DND-41 (cell line): ENCODE data around the gene TNFRSF14.

Experiments
- ATAC-seq: fragments of 200-7000 bp; cut with Tn5 transposase; 3 replicates; pipeline ENCODE4 v1.9.1; 2021; ENCODE audit warnings: low read depth; ENCODE audit not compliant: insufficient read depth
- DNase-seq: peaks from one replicate; pipeline ENCODE4 v3.0.0-alpha.2; 2020
- H2AFZ ChIP-seq: 2 replicates; pipeline ENCODE4 v1.6.0; 2012; ENCODE audit warnings: low read depth, low read length
- H3K27ac ChIP-seq: 2 replicates; pipeline ENCODE4 v1.5.1; 2012; ENCODE audit warnings: low read length, inconsistent platforms
- H3K27me3 ChIP-seq: fragments of 200-600 bp; sonication (generic); 2 replicates; pipeline ENCODE4 v1.6.0; 2012; ENCODE audit warnings: low read length, mild to moderate bottlenecking, inconsistent platforms; ENCODE audit not compliant: insufficient read depth, poor library complexity
- H3K36me3 ChIP-seq: 2 replicates; pipeline ENCODE4 v1.5.1; 2012; ENCODE audit warnings: low read length, inconsistent platforms; ENCODE audit not compliant: insufficient read depth
- H3K4me1 ChIP-seq: 2 replicates; pipeline ENCODE4 v1.5.1; 2012; ENCODE audit warnings: mild to moderate bottlenecking, low read length; ENCODE audit not compliant: insufficient read depth
- H3K4me2 ChIP-seq: 2 replicates; pipeline ENCODE4 v1.6.0; 2012; ENCODE audit warnings: mild to moderate bottlenecking, moderate library complexity, low read length, inconsistent platforms; ENCODE audit not compliant: insufficient read depth
- H3K4me3 ChIP-seq, 2 experiments: fragments of 200-600 bp in 1 of 2; shearing (Covaris generic) in 1 of 2; 2 replicates each; pipeline ENCODE4 v1.5.1; 2012 to 2016; ENCODE audit warnings: inconsistent platforms in 2 of 2, low read length in 2 of 2, mild to moderate bottlenecking in 2 of 2, low read depth in 1 of 2, moderate library complexity in 1 of 2
- H3K79me2 ChIP-seq: 2 replicates; pipeline ENCODE4 v1.6.0; 2012; ENCODE audit warnings: low read length, inconsistent platforms; ENCODE audit not compliant: insufficient read depth
- H3K9ac ChIP-seq: 2 replicates; pipeline ENCODE4 v1.6.0; 2012; ENCODE audit warnings: low read depth, mild to moderate bottlenecking, inconsistent platforms, low read length, moderate library complexity
- H3K9me3 ChIP-seq: 2 replicates; pipeline ENCODE4 v1.5.1; 2012; ENCODE audit warnings: low read length, moderate library complexity, mild to moderate bottlenecking, inconsistent platforms; ENCODE audit not compliant: insufficient read depth, severe bottlenecking
- H4K20me1 ChIP-seq: 2 replicates; pipeline ENCODE4 v1.6.0; 2012; ENCODE audit warnings: low read length; ENCODE audit not compliant: insufficient read depth
- CTCF ChIP-seq: IDR thresholded peaks from 2 replicates; pipeline ENCODE4 v1.5.1; 2012; ENCODE audit warnings: borderline replicate concordance, low read length, moderate library complexity, mild to moderate bottlenecking; ENCODE audit not compliant: poor library complexity, severe bottlenecking; ENCODE audit errors: extremely low read depth
- EZH2 ChIP-seq: IDR thresholded peaks from 3 replicates; pipeline ENCODE4 v1.6.1; 2012; ENCODE audit warnings: borderline replicate concordance, low read depth, mild to moderate bottlenecking, moderate library complexity, low read length, inconsistent platforms; ENCODE audit not compliant: severe bottlenecking

Gene TNFRSF14

GRCh38 chr1:2603521-2604155 is 47.5 kb downstream of the TNFRSF14 start:
- no peak overlapping the region for H2AFZ ChIP-seq
- no peak overlapping the region for H3K4me2 ChIP-seq
- no peaks in the 10 kb centered on the region for H3K4me1 ChIP-seq
- no peak for TF ChIP-seq CTCF
- no peak for TF ChIP-seq EZH2
- H3K4me3 ChIP-seq, result no peak overlapping the region
- H3K79me2 ChIP-seq, result no peaks in the 10 kb centered on the region
- H3K36me3 ChIP-seq, result no peaks in the 10 kb centered on the region
- H3K27me3 ChIP-seq, result no peaks in the 10 kb centered on the region
- ATAC-seq (no peak), DNase-seq (no peak)
- H4K20me1 ChIP-seq, result no peaks in the 10 kb centered on the region
- no peak overlapping the region for H3K27ac ChIP-seq
- H3K9me3 ChIP-seq, result peaks cover under 1% of the 10 kb centered on the region
- no peak overlapping the region for H3K9ac ChIP-seq

- no peak for ATAC-seq
- DNase-seq, result no peak
- H3K4me1 ChIP-seq, result no peaks in the 10 kb centered on the region
Measured at GRCh38 chr1:2604156-2604843, 48.1 kb downstream of the TNFRSF14 start.

GRCh38 chr1:2604844-2605508 is 48.8 kb downstream of the TNFRSF14 start:
- Histone ChIP-seq H3K4me1 (no peaks in the 10 kb centered on the region), H3K9me3 (no peaks in the 10 kb centered on the region), H3K27ac (no peak overlapping the region), H4K20me1 (no peaks in the 10 kb centered on the region), H3K36me3 (no peaks in the 10 kb centered on the region), H3K4me3 (no peak overlapping the region), H3K4me2 (no peak overlapping the region), H3K27me3 (no peaks in the 10 kb centered on the region), H3K9ac (no peak overlapping the region), H2AFZ (no peak overlapping the region), H3K79me2 (no peaks in the 10 kb centered on the region)
- ATAC-seq (no peak), DNase-seq (no peak)
- no peak for TF ChIP-seq EZH2
- TF ChIP-seq CTCF, result no peak

More at GRCh38 chr1:2604156-2604843, 48.1 kb downstream of the TNFRSF14 start:
- Histone ChIP-seq H4K20me1 (no peaks in the 10 kb centered on the region), H3K4me3 (no peak overlapping the region), H3K4me2 (no peak overlapping the region), H2AFZ (no peak overlapping the region), H3K36me3 (no peaks in the 10 kb centered on the region), H3K27me3 (no peaks in the 10 kb centered on the region), H3K9ac (no peak overlapping the region), H3K9me3 (no peaks in the 10 kb centered on the region), H3K27ac (no peak overlapping the region), H3K79me2 (no peaks in the 10 kb centered on the region)
- TF ChIP-seq CTCF, result no peak
- no peak for TF ChIP-seq EZH2
